Bone marrow (tissue), 2 donors: ENCODE data around the gene AHCY.
"Not testable (repeated sequence)": the region's sequence is repeated elsewhere in the genome, so short reads cannot be mapped to it uniquely, and the experiment has no call there.

ENCODE experiments used
- DNase-seq, 2 donors: peaks; one replicate each; lab custom pipeline; 2025; lab: John Stamatoyannopoulos, UW

Gene AHCY

DNA sequence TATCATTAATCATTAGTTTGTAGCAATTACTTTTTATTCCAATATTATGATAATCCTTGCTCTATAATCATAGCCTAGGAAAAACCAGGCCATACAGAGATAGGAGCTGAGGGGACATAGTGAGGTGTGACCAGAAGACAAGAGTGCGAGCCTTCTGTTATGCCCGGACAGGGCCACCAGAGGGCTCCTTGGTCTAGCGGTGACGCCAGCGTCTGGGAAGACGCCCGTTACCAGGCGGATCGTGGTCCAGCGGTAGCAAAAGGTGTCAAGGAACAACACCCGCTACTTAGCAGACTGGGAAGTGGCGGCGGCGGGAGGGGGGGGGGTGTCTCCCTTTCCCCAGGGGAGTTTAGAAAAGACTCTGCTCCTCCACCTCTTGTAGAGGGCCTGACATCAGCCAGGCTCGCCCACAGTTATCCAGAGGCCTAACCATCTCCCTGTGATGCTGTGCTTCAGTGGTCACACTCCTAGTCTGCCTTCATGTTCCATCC, 4.8 kb downstream of the AHCY start:
- not testable (repeated sequence) for DNase-seq

DNA sequence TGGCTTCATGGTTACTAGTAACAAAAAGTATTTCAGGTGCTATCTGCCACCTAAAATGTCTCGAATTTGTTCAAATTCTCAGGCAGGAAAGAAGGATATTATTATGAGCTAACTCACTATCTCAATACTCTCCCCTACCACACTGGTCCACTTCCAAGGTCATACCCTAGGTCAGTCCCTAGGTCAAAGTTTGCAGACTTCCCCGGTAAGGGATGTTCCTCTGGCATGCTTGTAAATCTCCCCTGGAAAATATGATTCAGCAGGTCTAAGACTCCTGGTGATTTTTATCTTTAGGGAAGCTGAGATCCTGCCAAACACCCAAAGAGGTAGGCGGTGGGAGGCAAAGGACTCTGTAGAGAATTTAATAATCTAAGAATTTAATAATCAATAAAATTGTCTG, 6.7 kb downstream of the AHCY start:
- DNase-seq, result no peak

DNA sequence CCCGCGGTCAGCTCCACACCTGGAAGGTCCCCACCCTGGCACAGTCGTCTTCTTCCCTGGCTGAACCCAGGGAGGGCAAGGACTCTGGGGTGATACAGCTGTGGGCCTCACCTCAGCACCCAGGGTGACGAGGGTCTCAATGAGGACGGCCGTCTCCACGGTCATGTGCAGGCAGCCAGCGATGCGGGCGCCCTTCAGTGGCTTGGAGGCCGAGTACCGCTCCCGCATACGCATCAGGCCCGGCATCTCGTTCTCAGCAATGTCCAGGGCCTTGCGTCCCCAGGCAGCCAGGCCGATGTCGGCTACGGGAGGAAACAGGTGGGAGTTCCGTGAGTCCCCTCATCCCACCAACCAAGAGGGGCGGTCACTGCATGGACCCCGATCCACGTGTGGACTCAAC, 7.9 kb downstream of the AHCY start:
- DNase-seq, result no peak

DNA sequence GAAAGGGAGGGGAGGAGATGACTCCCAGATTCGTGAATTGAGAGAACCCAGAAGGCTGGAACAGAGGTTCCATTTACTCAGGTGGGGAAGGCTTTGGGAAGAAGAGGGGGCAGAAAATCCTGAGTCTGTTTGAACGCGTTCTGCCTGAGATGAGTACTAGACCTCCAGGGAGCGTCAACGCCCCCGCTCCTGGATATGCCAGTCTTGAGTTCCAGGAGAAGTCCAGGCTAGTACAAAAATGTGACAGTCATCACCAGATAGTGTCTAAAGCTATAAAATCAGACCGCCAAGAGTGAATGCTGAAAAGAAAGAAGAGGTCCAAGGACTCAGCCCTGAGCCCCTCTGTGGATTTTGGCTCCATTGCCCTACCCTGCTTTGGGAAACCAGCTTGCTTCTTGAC, 8.6 kb downstream of the AHCY start:
- no peak for DNase-seq

DNA sequence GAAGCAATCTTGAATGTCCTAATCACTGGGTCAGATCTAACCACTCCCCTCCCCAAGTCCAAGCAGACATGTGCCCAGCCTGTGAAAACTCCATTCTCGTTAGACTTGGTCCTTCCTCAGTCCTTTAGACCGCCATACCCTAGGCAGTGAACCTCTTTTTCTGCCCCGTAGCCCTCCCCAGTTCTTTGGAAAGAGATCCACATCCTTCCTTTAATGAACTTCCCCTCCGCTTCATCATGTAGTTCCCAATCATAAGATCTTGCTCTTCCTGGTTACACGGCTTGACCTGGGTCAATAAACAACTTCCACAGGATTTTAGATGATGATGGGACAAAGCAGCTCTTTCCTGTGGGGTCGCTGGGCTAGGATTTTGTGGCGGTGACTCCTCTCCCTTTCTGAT, 9.6 kb downstream of the AHCY start:
- DNase-seq, result no peak

DNA sequence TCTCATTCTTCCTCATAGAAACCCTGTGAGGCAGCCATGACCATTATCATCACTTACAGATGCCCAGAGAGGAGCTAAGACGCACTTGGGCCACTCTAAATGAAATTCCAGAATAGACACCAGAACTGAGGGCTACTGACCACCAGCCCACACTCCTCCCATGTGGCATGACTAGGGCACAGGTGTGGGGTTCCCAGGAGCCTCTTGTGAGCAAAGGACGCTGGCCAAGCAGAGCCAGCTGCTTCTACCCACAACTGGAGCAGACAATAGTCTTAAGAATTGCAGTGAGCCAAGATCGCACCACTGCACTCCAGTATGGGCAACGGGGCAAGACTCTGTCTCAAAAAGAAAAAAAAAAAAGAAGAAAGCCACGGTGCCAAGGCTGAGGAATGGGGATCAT, 10.0 kb downstream of the AHCY start:
- DNase-seq, result no peak

DNA sequence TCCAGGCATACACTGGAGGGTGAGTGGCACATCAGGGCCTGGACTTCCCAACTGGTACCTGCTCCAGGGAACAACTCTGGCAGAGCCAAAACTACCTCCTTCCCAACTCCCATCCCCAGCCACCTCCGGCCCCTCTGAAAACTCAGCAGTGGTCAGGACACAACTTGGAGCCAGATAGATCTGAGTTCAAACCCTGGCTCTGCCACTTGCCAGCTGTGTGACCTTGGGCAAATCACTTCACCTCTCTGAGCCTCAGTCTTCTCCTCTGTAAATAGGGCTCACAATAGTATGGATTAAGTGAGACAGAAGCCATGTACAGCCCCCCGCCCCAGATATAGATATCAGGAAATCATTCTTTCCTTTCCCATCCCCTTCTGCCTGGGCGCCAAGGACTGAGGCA, 10.7 kb downstream of the AHCY start:
- no peak for DNase-seq

DNA sequence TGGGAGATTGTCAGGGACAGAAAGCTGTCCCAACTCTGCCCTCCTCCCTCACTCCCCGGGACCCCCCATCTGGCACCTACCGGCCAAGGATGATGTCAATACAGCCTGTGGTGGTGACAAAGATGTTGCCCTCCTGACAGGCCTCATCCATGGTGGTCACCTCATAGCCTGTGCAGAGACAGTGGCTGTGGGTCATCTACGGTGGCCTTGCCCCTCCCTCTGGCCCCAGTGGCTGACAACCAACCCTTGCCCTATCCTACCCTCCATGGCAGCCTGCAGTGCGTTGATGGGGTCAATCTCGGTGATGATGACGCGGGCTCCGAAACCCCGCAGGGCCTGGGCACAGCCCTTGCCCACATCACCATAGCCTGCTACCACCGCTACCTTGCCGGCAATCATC, 12.7 kb downstream of the AHCY start:
- DNase-seq, result no peak

DNA sequence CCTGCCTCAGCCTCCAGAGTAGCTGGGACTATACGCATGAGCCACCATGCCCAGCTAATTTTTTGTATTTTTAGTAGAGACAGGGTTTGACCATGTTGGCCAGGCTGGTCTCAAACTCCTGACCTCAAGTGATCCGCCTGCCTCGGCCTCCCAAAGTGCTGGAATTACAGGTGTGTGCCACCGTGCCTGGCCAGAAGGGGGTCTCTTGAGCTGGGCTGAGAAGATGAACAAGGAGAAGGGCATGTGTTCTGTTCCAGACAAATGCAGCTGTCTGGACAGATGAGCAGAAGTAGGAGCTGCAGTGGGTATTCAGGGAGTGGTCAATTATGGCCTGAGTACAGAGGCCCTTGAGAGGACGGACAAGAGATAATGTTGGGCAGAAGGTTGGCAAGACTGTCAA, 15.7 kb downstream of the AHCY start:
- not testable (repeated sequence) for DNase-seq

DNA sequence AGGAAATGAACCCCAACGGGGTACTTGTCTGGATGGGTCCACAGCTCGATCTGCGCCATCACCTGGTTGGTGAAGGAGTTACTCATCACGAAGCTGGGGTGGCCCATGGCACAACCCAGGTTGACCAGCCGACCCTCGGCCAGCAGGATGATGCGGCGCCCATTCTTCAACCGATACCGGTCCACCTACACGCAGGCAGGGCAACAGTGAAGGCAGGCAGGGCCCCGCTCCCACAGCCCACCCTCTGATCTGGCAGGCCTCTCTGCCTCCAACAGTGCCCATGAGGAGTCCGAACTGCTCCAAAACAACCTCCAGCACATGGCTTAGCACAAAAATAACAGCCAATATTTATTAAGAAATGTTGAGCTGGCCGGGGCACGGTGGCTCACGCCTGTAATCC, 17.7 kb downstream of the AHCY start:
- no peak for DNase-seq

DNA sequence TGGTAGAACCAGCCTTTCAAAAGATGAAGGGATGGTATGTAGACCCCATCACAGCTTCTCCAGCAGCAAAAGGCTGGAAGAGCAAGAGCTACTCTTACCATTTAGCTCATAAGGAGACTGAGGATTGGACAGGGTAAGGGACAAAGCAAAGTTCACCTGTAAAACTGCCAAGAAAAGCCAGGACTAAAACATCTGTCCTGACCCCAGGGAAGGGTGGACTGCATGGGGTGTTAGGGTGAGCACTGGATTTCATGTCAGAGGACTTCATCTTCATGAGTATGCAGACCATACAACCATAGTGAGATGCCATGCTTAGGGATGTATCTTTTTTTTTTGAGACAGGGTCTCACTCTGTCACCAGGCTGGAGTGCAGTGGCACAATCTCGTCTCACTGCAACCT, 19.3 kb downstream of the AHCY start:
- DNase-seq, result no peak

DNA sequence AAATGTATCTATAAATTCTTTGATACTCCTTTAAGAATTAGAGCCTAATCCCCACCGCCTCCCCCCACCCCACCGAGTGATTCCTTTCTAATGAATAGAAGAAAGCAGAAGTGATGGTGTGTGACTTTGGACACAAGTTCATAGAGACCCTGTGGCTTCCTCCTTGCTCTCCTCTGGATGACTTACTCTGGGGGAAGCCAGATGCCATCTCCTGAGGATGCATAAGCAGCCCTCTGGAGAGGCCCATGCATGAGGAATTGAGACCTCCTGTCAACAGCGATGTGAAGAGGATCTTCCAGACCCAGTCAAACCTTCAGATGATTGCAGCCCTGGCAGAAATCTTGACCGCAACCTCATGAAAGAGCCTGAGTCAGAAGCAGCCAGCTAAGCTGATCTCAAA, 21.1 kb downstream of the AHCY start:
- peak in 1 of 2 donors; percentile 6 for DNase-seq

DNA sequence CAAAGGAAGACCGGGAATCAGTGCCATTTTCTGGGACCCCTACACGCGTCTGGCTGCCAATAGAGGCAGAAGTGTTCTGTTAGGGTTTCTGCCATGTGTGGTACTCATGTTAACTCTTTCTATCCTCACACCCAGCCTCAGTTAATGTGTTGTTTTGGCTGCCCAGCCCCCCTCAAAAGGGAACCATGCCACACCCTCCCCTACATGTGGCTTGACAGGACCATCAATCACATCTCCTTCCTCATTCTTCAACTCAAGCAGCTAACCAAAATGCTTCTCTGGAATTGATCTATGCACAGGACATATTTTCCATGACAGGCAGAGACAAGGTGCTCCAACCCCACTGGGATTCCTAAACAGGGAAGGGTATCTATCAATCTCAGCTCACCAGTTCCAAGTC, 22.0 kb downstream of the AHCY start:
- DNase-seq, result no peak

DNA sequence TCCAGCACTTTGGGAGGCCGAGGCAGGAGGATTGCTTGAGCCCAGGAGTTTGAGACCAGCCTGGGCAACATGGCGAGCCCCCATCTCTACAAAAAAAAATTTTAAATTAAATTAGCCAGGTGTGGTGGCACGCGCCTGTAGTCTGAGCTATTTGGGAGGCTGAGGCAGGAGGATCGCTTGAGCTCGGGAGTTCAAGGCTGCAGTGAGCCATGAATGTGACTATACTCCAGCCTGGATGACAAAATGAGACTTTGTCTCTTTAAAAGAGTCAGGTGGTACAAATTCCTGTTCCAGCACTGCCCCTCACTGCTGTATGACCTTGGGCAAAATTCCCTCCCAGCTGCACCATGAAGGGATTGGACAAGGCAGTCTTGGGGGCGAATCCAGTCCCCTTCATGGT, 28.5 kb downstream of the AHCY start:
- no peak for DNase-seq

DNA sequence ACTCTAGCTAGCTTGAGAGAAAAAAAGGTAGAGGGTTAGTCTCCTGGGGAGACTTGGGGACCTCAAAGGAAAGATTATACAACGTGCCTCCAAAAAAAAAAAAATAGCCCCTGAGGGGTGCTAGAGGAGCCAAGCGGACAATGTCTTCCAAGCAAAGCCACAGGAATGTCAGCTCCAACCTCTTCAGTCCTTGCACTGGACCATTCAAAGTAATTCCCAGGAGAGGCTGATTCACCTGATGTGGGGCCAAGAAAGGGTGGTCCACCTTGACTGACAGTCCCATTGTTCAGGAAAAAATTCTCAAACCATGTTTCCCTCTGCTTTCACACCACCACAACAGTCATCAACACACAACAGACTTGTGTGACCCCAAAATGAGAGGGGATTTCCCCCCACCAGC, 31.2 kb downstream of the AHCY start:
- no peak for DNase-seq

DNA sequence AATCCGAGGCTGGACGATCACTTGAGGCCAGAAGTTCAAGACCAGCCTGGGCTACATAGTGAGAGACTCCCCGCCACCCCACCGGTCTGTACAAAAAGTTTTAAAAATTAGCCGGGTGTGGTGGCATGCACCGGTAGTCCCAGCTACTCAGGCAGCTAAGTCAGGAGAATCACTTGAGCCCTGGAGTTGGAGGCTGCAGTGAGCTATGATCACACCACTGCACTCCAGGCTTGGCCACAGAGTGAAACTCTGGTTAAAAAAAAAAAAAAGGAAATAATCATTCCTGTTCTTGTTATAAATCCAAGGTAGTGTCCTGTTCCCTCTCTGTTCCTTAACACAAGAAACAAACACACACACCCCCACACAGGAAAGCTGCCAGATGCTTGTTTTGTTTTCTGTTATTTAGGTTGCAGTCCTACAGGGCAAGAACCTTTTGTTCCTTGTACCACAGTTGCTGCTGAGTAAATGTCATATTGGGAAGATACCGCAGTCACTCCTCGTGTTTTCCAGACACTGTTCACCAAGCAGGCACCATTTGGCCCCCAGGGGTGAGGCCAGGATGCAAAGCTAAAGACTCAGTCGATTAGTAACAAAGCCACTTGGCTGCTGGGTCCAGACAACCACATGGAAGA, 33.0 kb downstream of the AHCY start:
- DNase-seq, result no peak

DNA sequence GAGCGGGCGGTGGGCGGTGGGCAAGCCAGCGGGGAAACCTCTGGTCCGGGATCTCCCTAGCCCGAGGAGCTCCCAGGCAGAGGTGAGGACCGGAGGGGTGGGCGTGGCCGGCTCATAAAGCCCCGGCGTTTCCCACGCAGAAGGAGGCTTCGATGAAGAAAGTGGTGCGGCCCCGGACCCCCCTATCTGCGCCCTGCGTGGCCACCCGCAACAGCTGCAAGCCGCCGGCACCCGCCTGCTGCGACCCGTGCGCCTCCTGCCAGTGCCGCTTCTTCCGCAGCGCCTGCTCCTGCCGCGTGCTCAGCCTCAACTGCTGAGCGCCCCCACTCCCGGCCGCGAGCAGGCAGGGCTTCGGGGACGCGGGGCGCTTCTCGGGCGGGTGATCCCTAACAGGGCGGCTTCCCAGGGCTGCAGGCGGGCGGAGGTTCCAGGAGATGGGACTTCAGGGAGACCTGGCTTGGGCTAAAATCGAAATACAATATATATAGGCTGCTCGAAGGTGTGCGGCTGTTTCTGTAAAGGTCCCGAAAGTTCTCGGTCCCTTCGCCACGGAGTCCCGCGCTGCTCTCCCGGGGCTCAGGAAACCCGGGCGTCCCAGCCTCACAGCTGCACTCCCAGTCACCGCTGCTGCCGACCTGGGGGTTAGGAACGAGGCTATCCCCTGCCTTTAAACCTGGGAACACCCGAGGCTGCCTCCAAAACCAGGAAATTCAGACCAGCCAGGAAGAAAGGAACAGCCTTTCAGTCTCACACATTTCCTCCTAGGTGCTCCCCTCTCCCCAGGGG, 34.1 kb downstream of the AHCY start:
- DNase-seq, result no peak

DNA sequence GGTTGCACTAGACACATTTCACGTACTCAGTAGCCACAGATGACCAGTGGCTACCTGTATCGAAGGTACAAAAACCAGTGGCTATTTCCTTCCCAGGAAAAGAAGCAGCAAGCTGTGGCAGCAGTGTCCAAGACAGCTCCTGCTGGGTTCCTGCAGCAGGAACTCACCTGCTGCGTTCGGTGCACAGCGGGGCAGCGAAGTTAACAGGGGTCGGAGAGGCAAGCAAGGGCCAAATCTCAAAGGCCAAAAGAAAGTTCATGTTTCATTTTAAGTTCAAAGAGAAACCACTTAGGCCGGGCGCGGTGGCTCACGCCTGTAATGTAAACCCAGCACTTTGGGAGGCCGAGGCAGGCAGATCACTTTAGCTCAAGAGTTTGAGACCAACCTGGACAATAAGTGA, 35.0 kb downstream of the AHCY start:
- no peak for DNase-seq

DNA sequence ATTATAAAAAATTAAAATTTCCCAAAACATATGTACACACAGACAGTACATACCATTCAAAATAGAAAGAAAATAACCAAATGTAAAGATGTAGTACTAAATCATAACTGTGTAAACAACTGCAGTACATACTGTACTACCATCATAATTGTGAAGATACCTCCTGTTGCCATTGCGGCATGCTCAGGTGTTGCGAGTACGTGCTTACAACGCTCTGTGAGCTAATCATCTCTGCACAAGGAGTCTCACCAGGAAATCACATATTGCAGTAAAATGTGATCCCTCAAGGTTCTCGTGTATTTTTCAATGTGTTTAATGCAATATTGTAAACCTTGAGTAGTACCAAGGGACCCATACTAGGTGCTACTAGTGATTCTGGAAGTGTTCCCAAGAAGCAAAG, 39.0 kb downstream of the AHCY start:
- no peak for DNase-seq

DNA sequence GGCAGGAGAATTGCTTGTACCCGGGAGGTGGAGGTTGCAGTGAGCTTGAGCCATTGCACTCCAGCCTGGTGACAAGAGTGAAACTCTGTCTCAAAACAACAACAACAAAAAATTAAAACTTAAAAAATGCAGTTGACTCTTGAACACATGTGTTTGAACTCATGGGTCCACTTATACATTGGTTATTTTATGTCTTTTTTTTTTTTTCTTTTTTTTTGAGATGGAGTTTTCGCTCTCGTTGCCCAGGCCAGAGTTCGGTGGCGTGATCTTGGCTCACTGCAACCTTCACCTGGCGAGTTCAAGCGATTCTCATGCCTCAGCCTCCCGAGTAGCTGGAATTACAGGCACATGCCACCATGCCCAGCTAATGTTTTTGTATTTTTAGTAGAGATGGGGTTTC, 39.7 kb downstream of the AHCY start:
- DNase-seq, result not testable (repeated sequence)

DNA sequence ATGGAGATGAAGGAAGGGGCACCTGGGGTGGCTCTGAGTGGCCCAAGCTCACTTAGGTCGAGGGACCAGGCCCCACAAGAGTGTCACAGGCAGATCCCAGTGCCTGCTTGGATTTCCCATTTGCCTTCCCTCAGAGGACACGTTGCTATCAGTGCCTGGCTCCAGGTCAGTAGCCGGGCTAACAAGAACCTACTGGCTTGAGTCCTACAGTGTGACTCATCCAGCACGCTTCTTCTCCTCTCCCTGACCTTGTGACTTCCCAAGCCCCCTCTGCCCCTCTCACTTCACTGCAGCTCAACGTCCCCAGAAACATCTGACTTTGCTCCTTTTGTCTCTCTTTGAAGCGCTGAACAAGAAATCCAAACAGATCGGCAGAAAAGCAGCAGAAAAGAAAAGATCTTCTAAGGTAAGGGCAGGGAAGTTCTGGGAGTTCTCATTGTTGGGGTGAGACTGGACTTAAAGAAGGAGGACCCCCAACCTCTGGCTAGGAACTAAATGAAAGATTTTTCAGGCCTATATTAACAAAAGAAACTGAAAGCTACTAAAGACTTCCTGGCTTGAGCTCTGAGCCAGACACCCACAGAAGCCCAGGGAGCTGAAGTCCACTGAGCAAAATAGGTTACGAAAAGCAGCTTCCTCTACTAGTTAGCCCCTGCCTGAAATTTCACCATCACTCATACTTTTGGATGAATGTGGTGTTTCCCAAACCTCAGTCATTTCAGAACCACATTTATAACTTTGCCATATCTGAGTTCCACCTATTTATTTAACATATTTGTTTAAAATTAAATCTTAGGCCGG, 40.5 kb downstream of the AHCY start:
- DNase-seq, result peak in 1 of 2 donors; percentile 27

DNA sequence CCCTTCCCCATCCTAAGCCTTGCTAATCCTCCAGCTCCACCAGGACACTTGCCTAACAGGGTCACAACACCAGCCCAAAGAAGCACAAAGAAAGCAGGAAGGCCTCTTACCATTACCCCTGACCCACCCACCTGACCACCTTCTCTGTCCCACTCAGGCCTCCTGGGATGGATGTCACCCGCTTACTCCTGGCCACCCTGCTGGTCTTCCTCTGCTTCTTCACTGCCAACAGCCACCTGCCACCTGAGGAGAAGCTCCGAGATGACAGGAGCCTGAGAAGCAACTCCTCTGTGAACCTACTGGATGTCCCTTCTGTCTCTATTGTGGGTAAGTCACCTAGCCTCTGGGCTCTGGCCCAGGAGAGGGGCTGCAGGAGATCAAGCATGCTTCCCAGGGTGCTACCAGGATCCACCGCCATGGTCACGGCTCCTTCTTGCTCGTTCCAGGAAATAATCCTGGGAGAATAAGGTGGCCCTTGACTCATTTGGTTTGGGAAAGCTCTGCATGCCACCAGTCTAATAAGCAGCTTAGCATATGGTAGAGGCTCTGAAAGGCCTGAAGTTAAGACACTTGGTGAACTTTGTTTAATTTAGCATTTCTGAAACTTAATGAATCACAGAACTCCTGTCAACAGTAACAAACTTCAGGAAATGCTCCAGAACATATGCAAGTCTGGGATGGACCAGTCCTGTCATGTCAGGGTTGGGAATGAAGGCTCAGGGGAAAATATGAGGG, 42.8 kb downstream of the AHCY start:
- no peak for DNase-seq
